ENCODE data around the gene PARVB.
A peak's percentile ranks its signal among the peaks of the same experiment; 100 is the strongest.

The PARVB gene

GRCh38 chr22:44166498-44167276 lies 142.6 kb downstream of the PARVB start:
- DNase-seq = no peak

GRCh38 chr22:44167501-44167900 lies 143.4 kb downstream of the PARVB start:
- no peak for DNase-seq

GRCh38 chr22:44168206-44168605 lies 144.1 kb downstream of the PARVB start:
- no peak for DNase-seq

GRCh38 chr22:44170470-44170869 lies 146.4 kb downstream of the PARVB start:
- no peak for DNase-seq

- no peak for DNase-seq
Measured at GRCh38 chr22:44171561-44171960, 147.5 kb downstream of the PARVB start.

- peak; percentile 18 for DNase-seq
Measured at GRCh38 chr22:44172370-44173108, 148.4 kb downstream of the PARVB start.

- no peak for DNase-seq
Measured at GRCh38 chr22:44173154-44173553, 149.1 kb downstream of the PARVB start.

- DNase-seq = no peak
Measured at GRCh38 chr22:44175676-44176075, 151.6 kb downstream of the PARVB start.

GRCh38 chr22:44179196-44179988 lies 155.3 kb downstream of the PARVB start:
- DNase-seq = no peak

GRCh38 chr22:44179989-44180705 lies 156.0 kb downstream of the PARVB start:
- no peak for DNase-seq

GRCh38 chr22:44180706-44181032 lies 156.6 kb downstream of the PARVB start, which contains the start of gene PARVG:
PARVG (plus strand) TSS chr22:44180925; CDS start chr22:44183330, 2,405 bp downstream.
- DNase-seq = peak; percentile 72

GRCh38 chr22:44181033-44181911 lies 157.2 kb downstream of the PARVB start:
- peak; percentile 67 for DNase-seq

GRCh38 chr22:44181912-44182587 lies 157.9 kb downstream of the PARVB start:
- no peak for DNase-seq

GRCh38 chr22:44182588-44183286 lies 158.6 kb downstream of the PARVB start:
- DNase-seq = peak; percentile 56

GRCh38 chr22:44183287-44183588 lies 159.1 kb downstream of the PARVB start:
- no peak for DNase-seq

GRCh38 chr22:44184006-44184405 lies 159.9 kb downstream of the PARVB start:
- no peak for DNase-seq

- DNase-seq = no peak
Measured at GRCh38 chr22:44185237-44186120, 161.4 kb downstream of the PARVB start.

- DNase-seq = no peak
Measured at GRCh38 chr22:44186121-44186510, 162.0 kb downstream of the PARVB start.

- no peak for DNase-seq
Measured at GRCh38 chr22:44186737-44187136, 162.6 kb downstream of the PARVB start.

All from CD4-positive, alpha-beta T cell treated with Interleukin-12 subunit alpha and Interleukin-12 subunit beta, for 1 hour (primary cell).